Mammary epithelial cell (primary cell): ENCODE measurements around the gene VIPR1.

Experiments used
- EZH2 ChIP-seq: IDR thresholded peaks from 2 replicates; pipeline ENCODE4 v1.6.1; 2012; ENCODE audit warnings: low read length, inconsistent platforms, borderline replicate concordance
- TF ChIP-seq, protein P1 (sequence below), 2 donors: IDR thresholded peaks in 1 of 2; conservative IDR thresholded peaks in 1 of 2; 2 replicates each; pipeline ENCODE4 v1.5.1; 2011 to 2012; ENCODE audit warnings: inconsistent platforms in 2 of 2, low read length in 2 of 2, mild to moderate bottlenecking in 2 of 2, control low read depth in 1 of 2, low read depth in 1 of 2; ENCODE audit not compliant: insufficient read depth in 1 of 2; ENCODE audit errors: extremely low read depth in 1 of 2

DNA sequence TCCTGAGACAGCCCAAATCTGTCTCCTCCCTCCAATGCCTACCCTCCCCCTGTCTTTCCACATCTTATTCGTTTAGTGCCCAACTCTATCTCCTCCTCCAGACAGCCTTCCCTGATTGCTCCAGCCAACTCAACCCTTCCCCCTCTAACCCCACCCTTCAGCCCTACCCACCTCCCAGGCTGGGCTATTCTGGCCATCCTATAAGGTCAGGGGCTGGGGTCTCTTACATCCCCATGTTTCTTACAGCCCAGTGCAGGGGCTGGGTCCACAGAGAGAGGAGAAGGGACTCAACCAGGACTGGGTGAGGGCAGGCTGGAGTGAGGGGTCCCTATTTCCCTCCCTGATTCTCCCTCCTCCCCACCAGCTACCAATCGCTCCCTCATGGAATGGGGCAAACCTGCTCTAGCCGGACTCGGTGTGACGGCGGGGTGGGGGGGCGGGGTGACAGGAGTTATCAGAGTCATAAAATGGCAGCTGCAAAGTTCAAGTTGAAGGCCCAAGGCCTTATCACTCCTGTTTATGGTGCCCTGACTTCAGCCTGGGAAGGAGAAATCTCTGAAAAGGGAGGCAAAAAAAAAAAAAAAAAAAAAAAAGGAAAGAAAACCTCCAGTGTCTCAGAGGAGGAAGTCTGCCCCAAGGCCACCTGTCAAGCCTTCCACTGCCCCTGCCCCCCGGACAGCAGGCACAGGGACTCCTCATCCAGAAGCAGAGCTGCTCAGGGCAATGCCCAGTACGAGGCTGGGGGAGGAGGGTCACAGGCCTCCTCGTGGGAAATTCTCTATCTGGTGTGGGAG, 2.1 kb downstream of the VIPR1 start:
- TF ChIP-seq, protein P1, sequence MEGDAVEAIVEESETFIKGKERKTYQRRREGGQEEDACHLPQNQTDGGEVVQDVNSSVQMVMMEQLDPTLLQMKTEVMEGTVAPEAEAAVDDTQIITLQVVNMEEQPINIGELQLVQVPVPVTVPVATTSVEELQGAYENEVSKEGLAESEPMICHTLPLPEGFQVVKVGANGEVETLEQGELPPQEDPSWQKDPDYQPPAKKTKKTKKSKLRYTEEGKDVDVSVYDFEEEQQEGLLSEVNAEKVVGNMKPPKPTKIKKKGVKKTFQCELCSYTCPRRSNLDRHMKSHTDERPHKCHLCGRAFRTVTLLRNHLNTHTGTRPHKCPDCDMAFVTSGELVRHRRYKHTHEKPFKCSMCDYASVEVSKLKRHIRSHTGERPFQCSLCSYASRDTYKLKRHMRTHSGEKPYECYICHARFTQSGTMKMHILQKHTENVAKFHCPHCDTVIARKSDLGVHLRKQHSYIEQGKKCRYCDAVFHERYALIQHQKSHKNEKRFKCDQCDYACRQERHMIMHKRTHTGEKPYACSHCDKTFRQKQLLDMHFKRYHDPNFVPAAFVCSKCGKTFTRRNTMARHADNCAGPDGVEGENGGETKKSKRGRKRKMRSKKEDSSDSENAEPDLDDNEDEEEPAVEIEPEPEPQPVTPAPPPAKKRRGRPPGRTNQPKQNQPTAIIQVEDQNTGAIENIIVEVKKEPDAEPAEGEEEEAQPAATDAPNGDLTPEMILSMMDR (conservative IDR thresholded peaks at IDR 0.05 in 1 of 2, IDR thresholded peaks at IDR 0.05 in 1 of 2; ENCODE audit: extremely low read depth in 1 of 2, insufficient read depth in 1 of 2, low read depth in 1 of 2, low read length in 2 of 2), result no peak
- no peak for TF ChIP-seq EZH2
